Ecto neural progenitor cell (in vitro differentiated cells): ENCODE measurements around the gene AGAP1.
A peak's percentile ranks its signal among the peaks of the same experiment; 100 is the strongest.
"Not testable (repeated sequence)": the region's sequence is repeated elsewhere in the genome, so short reads cannot be mapped to it uniquely, and the experiment has no call there.

ENCODE experiments used
- DNase-seq: peaks from one replicate; pipeline ENCODE4 v3.0.0-alpha.2; 2018; ENCODE audit warnings: low spot score

AGAP1 gene

DNA sequence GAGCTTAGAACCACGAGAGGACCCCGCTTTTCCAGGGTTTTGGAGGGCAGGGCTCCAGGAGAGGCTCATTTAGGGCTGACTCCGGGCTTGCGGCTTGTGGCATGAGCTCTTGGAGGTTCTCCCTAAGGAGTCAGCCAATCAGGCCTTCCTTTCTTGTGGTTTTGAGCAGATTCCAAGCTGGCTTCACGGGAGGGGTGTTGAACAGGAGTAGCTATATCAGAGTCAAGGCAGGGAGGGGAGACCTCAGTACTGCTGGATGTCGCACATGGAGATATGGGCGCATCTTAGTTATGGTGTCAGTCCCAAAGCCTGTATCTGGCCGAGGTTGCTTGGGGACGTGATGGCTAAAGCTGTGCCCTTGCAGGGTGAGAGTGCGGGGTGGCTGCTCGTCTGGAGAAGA, 98.6 kb downstream of the AGAP1 start:
- no peak for DNase-seq

DNA sequence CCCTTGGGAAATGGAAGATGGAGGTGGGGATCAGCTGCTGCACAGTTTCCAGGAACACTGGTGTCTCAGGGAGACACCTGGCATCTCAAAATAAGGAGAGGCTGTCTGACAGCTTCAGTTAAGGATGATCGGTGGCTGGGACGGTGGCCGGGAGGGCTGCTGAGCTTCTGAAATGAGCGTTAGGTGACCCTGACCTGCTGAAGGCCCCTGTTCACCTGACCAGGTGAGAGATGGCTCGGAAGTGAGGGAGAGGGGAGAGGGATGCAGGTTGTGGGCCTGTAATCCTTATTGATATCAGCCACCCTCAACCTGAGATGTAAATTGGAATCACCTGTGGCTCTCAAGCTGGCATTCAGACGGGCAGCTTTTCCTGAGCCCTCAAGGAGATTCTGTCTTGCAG, 99.0 kb downstream of the AGAP1 start:
- DNase-seq = no peak

GRCh38 chr2:235594041-235594440, 100.2 kb downstream of the AGAP1 start:
- no peak for DNase-seq

GRCh38 chr2:235594964-235595363, 101.1 kb downstream of the AGAP1 start:
- no peak for DNase-seq

DNA sequence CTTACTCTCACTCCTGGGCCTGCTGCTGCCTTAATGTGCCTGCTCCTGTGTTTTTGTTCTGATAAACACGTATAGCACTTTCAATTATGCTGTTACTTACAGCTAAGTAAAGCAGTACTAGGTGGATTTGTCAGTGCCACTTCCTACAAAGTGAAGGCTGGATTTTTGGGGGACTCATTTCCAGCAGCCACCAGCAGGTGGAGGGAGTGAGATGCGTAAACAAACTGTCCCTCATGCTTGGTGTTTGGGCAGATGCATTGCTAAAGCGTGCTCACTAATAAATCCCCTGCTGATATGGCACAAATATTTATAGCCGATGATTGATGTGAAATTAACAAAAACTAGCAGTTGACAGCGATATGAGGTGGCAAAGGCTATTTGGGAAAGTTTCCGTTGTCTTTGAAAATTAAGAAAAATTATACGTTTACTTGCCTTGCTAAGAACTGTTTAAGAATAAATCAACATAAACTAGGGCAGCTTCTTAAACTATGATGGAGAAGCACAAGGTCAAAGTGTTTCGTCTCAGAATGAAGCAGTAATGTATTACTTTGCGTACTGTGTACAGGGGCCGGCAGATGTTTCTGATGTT, 101.7 kb downstream of the AGAP1 start:
- peak; percentile 69 for DNase-seq

- no peak for DNase-seq
Measured at GRCh38 chr2:235596272-235596671, 102.4 kb downstream of the AGAP1 start.

DNA sequence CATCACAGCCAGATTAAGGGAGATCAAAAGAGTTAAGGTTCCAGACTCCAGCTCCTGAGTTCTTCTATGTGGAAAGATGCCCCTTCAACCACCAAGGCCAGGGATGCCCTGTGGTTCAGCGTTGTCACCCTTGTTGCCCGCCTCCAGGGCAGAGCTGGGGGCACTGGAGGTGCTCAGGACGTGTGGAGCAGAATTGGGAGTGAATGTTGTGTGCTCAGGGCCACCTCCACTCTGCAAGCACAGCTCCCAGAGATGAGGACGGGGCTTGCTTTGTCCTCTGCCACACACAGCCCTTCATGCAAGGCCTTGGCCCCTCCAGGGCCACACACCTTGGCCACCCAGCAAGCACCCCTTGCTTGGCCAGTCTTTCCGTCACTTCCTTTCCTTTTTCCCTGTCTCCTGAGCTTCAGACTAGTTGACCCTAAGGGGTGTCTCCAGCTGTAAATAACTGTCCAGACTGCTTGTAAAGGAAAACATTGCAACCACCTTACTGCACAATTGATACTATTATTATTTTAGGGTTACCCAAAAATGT, 103.3 kb downstream of the AGAP1 start:
- no peak for DNase-seq

GRCh38 chr2:235598026-235598425, 104.2 kb downstream of the AGAP1 start:
- DNase-seq = no peak

- no peak for DNase-seq
Measured at GRCh38 chr2:235598532-235599531, 105.0 kb downstream of the AGAP1 start.

GRCh38 chr2:235599596-235600338, 105.9 kb downstream of the AGAP1 start:
- no peak for DNase-seq

DNA sequence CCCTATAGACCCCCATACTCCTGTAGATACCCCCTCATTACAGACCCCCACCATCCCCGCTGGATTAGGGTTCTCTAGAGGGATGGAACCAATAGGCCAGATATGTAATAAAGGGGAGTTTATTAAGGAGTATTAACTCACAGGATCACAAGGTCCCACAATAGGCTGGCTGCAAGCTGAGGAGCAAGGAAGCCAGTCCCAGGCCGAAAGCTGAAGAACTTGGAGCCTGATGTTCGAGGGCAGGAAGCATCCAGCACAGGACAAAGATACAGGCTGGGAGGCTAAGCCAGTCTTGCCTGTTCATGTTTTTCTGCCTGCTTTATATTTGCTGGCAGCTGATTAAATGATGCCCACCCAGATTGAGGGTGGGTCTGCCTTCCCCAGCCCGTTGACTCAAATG, 106.6 kb downstream of the AGAP1 start:
- no peak for DNase-seq

GRCh38 chr2:235600926-235601325, 107.1 kb downstream of the AGAP1 start:
- DNase-seq = no peak

DNA sequence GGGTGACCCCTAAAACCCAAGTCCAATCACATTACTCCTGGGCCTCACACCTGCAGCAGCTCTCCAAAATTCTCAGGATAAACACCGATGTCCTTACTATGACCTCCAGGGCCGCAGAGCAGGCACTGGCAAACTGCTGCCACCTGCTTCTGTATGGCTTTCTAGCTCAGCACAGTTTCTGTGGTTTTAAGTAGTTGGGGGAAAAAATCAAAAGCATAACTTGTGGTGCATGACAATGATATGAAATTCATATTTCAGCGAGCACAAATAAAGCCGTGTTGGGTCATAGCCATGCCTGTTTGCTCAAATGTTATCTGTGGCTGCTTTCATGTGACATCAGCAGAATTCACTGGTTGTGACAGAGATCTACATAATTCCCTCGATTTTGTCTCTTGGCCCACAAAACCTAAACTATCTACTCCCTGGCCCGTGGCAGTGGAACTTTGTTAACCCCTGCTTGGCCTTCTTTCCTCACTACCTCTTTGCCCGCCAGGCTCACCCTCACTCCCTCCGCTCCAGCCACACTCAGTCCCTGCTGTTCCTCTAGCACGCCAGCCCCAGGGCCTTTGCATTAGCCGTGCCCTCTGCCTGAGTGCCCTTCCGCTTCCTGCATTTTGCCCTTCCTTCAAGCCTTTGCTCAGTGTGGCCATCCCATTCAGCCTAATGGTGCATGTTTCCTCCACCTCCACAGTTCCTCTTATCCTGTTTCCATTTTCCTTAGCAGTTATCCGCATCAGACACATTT, 108.3 kb downstream of the AGAP1 start:
- DNase-seq = no peak

DNA sequence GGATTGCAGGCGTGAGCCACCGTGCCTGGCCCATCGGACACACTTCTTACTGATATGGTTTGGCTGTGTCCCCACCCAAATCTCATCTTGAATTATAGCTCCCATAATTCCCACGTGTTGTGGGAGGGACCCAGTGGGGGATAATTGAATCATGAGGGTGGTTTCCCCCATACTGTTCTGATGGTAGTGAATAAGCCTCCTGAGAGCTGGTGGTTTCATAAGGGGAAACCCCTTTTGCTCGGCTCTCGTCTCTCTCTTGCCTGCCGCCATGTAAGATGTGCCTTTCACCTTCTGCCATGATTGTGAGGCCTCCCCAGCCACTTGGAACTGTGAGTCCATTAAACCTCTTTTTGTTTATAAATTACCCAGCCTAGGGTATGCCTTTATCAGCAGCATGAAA, 109.1 kb downstream of the AGAP1 start:
- not testable (repeated sequence) for DNase-seq

- no peak for DNase-seq
Measured at GRCh38 chr2:235603659-235604058, 109.8 kb downstream of the AGAP1 start.

GRCh38 chr2:235605312-235606003, 111.6 kb downstream of the AGAP1 start:
- DNase-seq = peak; percentile 70

DNA sequence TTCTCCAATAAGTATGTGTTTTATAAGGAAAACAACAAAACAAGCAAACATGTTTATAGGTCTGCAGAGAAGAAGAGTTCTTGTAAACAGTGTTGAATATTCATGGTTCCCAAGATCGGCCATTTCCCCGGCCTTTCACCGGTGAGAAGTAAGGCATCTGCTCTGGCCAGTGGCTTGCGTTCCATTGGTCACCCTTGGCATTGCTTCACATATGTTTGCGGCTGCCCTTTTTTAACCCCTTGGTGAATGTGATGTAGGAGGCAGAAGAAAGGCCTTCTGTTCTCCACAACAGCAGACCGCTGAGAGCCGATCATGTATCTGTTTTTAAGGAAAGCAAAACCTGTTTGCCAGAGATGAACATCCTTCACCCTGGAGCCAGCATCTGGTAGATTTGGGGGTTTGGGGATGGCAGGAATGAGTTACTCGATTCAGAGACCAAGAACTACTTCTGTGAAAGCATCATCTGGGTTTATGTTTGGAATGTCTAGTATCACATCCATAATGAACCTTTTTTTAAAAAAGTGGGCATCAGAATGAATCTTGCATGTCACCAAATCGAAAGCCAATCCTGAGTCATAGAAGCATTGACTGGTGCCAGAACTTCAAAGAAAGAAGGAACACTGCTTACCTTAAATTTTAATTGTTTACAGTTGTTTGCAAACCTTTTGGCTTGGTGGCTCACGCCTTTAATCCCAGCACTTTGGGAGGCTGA, 112.3 kb downstream of the AGAP1 start:
- no peak for DNase-seq

DNA sequence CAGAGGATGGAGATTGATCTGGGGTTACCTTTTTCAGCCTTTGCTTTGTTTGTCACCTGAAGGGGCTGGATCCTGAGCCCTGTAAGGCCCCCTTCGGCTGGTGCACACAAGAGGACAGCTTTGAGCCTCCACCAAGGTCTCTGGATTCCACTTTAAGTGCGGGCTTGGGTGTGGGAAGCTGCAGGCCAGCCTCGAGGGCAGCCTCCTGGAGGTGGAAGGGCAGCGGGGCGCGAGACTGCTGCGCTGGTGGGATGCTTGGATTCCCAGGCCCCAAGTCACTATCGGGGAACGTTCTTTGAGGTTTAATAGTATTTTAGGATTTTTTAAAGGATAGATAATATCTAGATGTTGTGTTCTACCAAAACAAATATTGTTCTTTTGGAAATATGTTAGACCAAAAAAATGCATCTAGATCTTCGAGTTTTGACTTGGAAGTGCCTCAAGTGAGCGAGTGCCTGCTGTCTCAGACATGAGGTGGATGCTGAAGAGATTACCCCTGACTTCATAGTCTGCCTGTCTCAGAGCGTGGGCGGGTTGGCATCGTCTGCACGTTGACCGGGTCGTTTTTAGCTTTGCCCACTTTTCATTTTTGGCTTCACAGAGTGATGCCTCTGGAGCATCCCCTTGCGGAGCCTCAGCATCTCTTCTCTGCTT, 113.8 kb downstream of the AGAP1 start:
- no peak for DNase-seq

- no peak for DNase-seq
Measured at GRCh38 chr2:235608200-235608887, 114.5 kb downstream of the AGAP1 start.
